Testis (tissue), 2 donors: Measurements from ENCODE around the gene HFE.
"Not testable (repeated sequence)": the region's sequence is repeated elsewhere in the genome, so short reads cannot be mapped to it uniquely, and the experiment has no call there.

Source experiments
- POLR2A ChIP-seq: fragments of 450-650 bp; IDR thresholded peaks from one replicate; pipeline ENCODE4 v1.6.1; 2017; ENCODE audit warnings: antibody characterized with exemption, mild to moderate bottlenecking, moderate library complexity
- TF ChIP-seq, protein P1 (sequence below), 3 experiments: fragments of 450-650 bp in 2 of 3; fragments of 200-600 bp in 1 of 3; sonication (generic) in 1 of 3; IDR thresholded peaks; one replicate each; pipeline ENCODE4 v1.5.1; 2016 to 2019; ENCODE audit warnings: antibody characterized with exemption in 3 of 3, mild to moderate bottlenecking in 2 of 3, moderate library complexity in 1 of 3

- not testable (repeated sequence) for TF ChIP-seq POLR2A
- TF ChIP-seq, protein P1, sequence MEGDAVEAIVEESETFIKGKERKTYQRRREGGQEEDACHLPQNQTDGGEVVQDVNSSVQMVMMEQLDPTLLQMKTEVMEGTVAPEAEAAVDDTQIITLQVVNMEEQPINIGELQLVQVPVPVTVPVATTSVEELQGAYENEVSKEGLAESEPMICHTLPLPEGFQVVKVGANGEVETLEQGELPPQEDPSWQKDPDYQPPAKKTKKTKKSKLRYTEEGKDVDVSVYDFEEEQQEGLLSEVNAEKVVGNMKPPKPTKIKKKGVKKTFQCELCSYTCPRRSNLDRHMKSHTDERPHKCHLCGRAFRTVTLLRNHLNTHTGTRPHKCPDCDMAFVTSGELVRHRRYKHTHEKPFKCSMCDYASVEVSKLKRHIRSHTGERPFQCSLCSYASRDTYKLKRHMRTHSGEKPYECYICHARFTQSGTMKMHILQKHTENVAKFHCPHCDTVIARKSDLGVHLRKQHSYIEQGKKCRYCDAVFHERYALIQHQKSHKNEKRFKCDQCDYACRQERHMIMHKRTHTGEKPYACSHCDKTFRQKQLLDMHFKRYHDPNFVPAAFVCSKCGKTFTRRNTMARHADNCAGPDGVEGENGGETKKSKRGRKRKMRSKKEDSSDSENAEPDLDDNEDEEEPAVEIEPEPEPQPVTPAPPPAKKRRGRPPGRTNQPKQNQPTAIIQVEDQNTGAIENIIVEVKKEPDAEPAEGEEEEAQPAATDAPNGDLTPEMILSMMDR (IDR thresholded peaks at IDR 0.05), result not testable (repeated sequence)
These were observed 28.7 kb upstream of the HFE start for GRCh38 chr6:26058477-26059033.
